ENCODE measurements around the gene PTPRCAP. TPM values are rescaled to one million over a fixed set of nuclear protein-coding genes. Genes with fewer than 3 reads are reported as not detected.

Gene PTPRCAP
- total and polyA plus RNA-seq, 9 of the 15 experiments (the other 6 are each of a cell fraction or from before 2014, with no cell fraction given), result 0.22 to 2.0 (median 1.1) TPM; not detected in 4

DNA sequence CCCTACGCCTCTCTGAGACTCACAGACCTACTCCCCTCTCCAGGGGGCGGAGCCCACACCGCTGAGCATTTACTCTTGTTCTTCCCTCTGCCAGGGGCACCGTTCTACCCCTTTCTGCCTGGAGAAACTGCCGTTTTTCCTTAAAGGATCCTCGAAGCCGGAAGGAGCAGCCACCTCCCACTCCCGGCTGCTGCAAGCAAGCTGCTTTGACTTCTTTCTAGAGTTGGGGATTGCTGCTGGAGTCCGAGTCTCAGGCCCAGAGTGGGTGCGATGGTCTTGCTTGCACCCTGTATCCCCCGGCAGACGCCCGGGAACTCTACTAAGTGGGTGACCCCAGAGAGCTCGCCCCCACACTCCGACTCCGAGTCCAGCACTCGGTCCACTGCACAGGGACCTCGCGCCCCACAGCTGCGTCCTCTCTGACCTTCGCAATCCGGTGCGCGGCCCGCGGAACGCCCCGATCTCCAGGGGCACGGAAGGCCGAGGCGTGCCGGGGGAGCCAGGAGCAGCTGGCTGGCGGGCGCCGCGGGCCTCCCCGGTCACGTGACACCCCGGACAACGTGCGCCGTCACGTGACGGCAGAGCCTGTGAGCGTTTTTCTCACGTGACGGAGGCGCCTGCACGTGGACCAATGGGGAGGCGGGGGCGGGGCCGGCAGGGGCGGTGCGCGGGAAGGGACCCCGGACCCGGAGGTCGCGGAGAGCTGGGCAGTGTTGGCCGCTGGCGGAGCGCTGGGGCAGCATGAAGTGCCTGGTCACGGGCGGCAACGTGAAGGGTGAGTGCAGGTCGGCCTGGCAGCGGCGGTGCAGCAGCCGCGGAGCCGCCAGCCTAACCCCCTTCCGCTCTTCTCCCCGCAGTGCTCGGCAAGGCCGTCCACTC lies 45.9 kb downstream of the PTPRCAP start, which contains the start of gene RAD9A (continued):
- TF ChIP-seq, protein P1, sequence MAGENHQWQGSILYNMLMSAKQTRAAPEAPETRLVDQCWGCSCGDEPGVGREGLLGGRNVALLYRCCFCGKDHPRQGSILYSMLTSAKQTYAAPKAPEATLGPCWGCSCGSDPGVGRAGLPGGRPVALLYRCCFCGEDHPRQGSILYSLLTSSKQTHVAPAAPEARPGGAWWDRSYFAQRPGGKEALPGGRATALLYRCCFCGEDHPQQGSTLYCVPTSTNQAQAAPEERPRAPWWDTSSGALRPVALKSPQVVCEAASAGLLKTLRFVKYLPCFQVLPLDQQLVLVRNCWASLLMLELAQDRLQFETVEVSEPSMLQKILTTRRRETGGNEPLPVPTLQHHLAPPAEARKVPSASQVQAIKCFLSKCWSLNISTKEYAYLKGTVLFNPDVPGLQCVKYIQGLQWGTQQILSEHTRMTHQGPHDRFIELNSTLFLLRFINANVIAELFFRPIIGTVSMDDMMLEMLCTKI (IDR thresholded peaks at IDR 0.05; ENCODE audit: partially characterized antibody), result no peak
- TF ChIP-seq HNRNPH1 (optimal IDR thresholded peaks at IDR 0.05; ENCODE audit: low read depth, low read length), result no peak
- TF ChIP-seq RBM15 (IDR thresholded peaks at IDR 0.05; ENCODE audit: insufficient read depth, low read length), result no peak
- TF ChIP-seq, protein P2, sequence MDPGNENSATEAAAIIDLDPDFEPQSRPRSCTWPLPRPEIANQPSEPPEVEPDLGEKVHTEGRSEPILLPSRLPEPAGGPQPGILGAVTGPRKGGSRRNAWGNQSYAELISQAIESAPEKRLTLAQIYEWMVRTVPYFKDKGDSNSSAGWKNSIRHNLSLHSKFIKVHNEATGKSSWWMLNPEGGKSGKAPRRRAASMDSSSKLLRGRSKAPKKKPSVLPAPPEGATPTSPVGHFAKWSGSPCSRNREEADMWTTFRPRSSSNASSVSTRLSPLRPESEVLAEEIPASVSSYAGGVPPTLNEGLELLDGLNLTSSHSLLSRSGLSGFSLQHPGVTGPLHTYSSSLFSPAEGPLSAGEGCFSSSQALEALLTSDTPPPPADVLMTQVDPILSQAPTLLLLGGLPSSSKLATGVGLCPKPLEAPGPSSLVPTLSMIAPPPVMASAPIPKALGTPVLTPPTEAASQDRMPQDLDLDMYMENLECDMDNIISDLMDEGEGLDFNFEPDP (CRISPR knock-in tag; IDR thresholded peaks at IDR 0.05), result no peak
- TF ChIP-seq ZNF217 (CRISPR knock-in tag; IDR thresholded peaks at IDR 0.05), result no peak
- TF ChIP-seq SMC3 (conservative IDR thresholded peaks at IDR 0.05; ENCODE audit: insufficient read depth, low read depth, low read length), result 0 out of 2 replicates have a peak, but pooled peaks have one; percentile 1
- TF ChIP-seq SMARCA4 (IDR thresholded peaks at IDR 0.05), result no peak
- TF ChIP-seq, protein P3, sequence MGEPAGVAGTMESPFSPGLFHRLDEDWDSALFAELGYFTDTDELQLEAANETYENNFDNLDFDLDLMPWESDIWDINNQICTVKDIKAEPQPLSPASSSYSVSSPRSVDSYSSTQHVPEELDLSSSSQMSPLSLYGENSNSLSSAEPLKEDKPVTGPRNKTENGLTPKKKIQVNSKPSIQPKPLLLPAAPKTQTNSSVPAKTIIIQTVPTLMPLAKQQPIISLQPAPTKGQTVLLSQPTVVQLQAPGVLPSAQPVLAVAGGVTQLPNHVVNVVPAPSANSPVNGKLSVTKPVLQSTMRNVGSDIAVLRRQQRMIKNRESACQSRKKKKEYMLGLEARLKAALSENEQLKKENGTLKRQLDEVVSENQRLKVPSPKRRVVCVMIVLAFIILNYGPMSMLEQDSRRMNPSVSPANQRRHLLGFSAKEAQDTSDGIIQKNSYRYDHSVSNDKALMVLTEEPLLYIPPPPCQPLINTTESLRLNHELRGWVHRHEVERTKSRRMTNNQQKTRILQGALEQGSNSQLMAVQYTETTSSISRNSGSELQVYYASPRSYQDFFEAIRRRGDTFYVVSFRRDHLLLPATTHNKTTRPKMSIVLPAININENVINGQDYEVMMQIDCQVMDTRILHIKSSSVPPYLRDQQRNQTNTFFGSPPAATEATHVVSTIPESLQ (CRISPR knock-in tag; IDR thresholded peaks at IDR 0.05), result peak; percentile 96; the same call in 1 of the 2 replicates
- TF ChIP-seq NCOA4 (IDR thresholded peaks at IDR 0.05; ENCODE audit: partially characterized antibody), result no peak
- TF ChIP-seq NCOA1 (IDR thresholded peaks at IDR 0.05; ENCODE audit: low read depth), result no peak
- TF ChIP-seq, protein P4, sequence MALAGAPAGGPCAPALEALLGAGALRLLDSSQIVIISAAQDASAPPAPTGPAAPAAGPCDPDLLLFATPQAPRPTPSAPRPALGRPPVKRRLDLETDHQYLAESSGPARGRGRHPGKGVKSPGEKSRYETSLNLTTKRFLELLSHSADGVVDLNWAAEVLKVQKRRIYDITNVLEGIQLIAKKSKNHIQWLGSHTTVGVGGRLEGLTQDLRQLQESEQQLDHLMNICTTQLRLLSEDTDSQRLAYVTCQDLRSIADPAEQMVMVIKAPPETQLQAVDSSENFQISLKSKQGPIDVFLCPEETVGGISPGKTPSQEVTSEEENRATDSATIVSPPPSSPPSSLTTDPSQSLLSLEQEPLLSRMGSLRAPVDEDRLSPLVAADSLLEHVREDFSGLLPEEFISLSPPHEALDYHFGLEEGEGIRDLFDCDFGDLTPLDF (CRISPR knock-in tag; IDR thresholded peaks at IDR 0.05), result peak; percentile 91
- TF ChIP-seq NRF1 (conservative IDR thresholded peaks at IDR 0.05 in 1 of 2, IDR thresholded peaks at IDR 0.05 in 1 of 2), result peak; percentile 32 to 36; a peak in 3 of 4 replicates
- TF ChIP-seq, protein P5, sequence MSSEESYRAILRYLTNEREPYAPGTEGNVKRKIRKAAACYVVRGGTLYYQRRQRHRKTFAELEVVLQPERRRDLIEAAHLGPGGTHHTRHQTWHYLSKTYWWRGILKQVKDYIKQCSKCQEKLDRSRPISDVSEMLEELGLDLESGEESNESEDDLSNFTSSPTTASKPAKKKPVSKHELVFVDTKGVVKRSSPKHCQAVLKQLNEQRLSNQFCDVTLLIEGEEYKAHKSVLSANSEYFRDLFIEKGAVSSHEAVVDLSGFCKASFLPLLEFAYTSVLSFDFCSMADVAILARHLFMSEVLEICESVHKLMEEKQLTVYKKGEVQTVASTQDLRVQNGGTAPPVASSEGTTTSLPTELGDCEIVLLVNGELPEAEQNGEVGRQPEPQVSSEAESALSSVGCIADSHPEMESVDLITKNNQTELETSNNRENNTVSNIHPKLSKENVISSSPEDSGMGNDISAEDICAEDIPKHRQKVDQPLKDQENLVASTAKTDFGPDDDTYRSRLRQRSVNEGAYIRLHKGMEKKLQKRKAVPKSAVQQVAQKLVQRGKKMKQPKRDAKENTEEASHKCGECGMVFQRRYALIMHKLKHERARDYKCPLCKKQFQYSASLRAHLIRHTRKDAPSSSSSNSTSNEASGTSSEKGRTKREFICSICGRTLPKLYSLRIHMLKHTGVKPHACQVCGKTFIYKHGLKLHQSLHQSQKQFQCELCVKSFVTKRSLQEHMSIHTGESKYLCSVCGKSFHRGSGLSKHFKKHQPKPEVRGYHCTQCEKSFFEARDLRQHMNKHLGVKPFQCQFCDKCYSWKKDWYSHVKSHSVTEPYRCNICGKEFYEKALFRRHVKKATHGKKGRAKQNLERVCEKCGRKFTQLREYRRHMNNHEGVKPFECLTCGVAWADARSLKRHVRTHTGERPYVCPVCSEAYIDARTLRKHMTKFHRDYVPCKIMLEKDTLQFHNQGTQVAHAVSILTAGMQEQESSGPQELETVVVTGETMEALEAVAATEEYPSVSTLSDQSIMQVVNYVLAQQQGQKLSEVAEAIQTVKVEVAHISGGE (CRISPR knock-in tag; IDR thresholded peaks at IDR 0.05), result 0 out of 6 replicates have a peak, but pooled peaks of 1 of the 3 experiments have one; percentile 72
- no peak for TF ChIP-seq STAT5A (IDR thresholded peaks at IDR 0.05; ENCODE audit: borderline replicate concordance, low read length)
- no peak for TF ChIP-seq EZH2 (IDR thresholded peaks at IDR 0.05; ENCODE audit: borderline replicate concordance, low read depth, low read length)
- TF ChIP-seq ESRRA (IDR thresholded peaks at IDR 0.05; ENCODE audit: borderline replicate concordance, low read depth), result peak; percentile 77
